ENCODE data around the gene ARHGEF17. TPM values are rescaled to one million over a fixed set of nuclear protein-coding genes. Genes with fewer than 3 reads are reported as not detected.

Gene ARHGEF17
- polyA plus RNA-seq, 2 of the 4 experiments (the other 2 are of a cell fraction) = 7.0 to 16.2 TPM

DNA sequence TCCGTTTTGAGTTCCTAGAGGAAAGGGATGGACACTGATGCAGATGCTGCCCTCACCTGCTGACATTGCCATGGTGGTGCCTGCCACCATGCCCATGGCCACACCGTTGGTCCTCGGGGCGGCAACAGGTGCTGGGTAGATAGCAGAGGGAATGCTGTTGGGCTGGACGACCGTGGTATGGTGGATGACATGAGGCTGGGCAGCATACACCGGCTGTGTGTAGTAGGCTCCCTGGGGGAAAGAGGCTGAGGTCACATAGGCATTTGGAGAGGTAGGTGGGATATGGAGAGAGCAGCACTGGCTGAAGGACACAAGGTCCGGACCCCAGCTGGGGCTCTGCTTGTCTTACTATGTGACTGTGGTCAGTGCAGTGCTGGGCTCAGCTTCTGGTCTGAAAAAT lies 101.4 kb downstream of the ARHGEF17 start (continued):
- no peak for TF ChIP-seq TFCP2L1 (CRISPR knock-in tag; IDR thresholded peaks at IDR 0.05)
- TF ChIP-seq GATA3 (IDR thresholded peaks at IDR 0.05; ENCODE audit: borderline replicate concordance) = no peak
- TF ChIP-seq, protein P1, sequence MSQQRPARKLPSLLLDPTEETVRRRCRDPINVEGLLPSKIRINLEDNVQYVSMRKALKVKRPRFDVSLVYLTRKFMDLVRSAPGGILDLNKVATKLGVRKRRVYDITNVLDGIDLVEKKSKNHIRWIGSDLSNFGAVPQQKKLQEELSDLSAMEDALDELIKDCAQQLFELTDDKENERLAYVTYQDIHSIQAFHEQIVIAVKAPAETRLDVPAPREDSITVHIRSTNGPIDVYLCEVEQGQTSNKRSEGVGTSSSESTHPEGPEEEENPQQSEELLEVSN (IDR thresholded peaks at IDR 0.05; ENCODE audit: borderline replicate concordance, low read depth) = no peak
- no peak for TF ChIP-seq MYC (IDR thresholded peaks at IDR 0.05; ENCODE audit: borderline replicate concordance, low read length)
- TF ChIP-seq, protein P2, sequence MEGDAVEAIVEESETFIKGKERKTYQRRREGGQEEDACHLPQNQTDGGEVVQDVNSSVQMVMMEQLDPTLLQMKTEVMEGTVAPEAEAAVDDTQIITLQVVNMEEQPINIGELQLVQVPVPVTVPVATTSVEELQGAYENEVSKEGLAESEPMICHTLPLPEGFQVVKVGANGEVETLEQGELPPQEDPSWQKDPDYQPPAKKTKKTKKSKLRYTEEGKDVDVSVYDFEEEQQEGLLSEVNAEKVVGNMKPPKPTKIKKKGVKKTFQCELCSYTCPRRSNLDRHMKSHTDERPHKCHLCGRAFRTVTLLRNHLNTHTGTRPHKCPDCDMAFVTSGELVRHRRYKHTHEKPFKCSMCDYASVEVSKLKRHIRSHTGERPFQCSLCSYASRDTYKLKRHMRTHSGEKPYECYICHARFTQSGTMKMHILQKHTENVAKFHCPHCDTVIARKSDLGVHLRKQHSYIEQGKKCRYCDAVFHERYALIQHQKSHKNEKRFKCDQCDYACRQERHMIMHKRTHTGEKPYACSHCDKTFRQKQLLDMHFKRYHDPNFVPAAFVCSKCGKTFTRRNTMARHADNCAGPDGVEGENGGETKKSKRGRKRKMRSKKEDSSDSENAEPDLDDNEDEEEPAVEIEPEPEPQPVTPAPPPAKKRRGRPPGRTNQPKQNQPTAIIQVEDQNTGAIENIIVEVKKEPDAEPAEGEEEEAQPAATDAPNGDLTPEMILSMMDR (IDR thresholded peaks at IDR 0.05) = no peak

DNA sequence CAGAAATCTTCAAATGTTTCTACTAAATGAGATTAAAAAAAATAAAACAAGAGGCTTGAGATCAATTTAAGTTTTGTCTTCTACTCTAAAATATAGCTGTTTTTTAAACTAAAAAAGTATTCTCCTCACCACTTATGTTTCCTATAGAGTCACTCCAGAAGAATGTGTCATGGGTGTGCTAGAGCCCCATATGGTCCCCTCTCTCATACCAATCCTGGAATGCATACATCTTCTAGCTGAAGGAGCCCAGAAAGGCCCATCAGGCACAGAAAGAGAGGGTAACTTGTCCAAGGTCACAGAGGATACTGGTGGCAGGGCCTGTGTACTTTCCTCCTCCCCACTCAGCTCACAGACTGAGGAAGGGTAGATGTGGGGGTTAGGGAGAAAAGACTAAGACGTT lies 102.6 kb downstream of the ARHGEF17 start:
- no peak for TF ChIP-seq BHLHE40 (IDR thresholded peaks at IDR 0.05; ENCODE audit: low read depth, low read length)
- TF ChIP-seq, protein P3, sequence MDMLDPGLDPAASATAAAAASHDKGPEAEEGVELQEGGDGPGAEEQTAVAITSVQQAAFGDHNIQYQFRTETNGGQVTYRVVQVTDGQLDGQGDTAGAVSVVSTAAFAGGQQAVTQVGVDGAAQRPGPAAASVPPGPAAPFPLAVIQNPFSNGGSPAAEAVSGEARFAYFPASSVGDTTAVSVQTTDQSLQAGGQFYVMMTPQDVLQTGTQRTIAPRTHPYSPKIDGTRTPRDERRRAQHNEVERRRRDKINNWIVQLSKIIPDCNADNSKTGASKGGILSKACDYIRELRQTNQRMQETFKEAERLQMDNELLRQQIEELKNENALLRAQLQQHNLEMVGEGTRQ (IDR thresholded peaks at IDR 0.05) = no peak
- TF ChIP-seq, protein P4, sequence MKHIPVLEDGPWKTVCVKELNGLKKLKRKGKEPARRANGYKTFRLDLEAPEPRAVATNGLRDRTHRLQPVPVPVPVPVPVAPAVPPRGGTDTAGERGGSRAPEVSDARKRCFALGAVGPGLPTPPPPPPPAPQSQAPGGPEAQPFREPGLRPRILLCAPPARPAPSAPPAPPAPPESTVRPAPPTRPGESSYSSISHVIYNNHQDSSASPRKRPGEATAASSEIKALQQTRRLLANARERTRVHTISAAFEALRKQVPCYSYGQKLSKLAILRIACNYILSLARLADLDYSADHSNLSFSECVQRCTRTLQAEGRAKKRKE (CRISPR knock-in tag; IDR thresholded peaks at IDR 0.05; ENCODE audit: low read depth) = no peak
- CTCF ChIA-PET = interaction anchor here (0.8 to 2.4 kb wide), 5 partner anchors 13 to 250 kb away, joined by 3 to 8 read pairs (median 4); no protein-coding TSS in a partner anchor
- Histone ChIP-seq H3K27ac (no peak overlapping the region), H3K4me2 (no peak overlapping the region), H3K4me1 (no peaks in the 10 kb centered on the region), H3K9me3 (no peaks in the 10 kb centered on the region), H3K4me3 (no peak overlapping the region)
- FAIRE-seq (no peak), DNase-seq (ENCODE audit: low read depth in 1 of 2, low spot score in 1 of 2) (no peak), ATAC-seq (no peak)
- POLR2A ChIA-PET = no interaction called here
- 64% methylated on average over 1 of the region's 1 CpG for WGBS (ENCODE audit: missing lambda C conversion rate)

DNA sequence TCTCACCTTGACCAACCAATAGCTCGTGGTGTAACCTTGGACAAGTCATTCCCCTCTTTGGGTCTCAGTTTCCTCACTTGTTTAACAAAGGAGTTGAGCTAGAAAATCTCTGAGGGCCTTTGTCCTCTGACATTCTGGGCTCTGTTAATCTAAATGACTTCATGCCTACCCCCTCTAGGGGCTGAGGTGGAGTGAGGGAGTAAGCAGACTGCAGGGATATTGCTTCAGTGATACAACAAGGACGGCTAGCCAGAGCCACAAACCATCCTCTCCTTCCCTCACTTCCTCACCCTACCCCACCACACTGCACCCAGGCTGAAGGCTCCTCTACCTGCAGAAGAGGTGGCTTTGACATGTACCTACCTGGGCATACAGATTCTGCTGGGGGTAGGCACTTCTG lies 103.0 kb downstream of the ARHGEF17 start:
- no peak for TF ChIP-seq ZC3H11A (IDR thresholded peaks at IDR 0.05)
- TF ChIP-seq, protein P4 (CRISPR knock-in tag; IDR thresholded peaks at IDR 0.05; ENCODE audit: low read depth) = no peak
- TF ChIP-seq HOXB5 (CRISPR knock-in tag; IDR thresholded peaks at IDR 0.05) = no peak
- TF ChIP-seq SMC3 (IDR thresholded peaks at IDR 0.05) = no peak
- TF ChIP-seq, protein P5, sequence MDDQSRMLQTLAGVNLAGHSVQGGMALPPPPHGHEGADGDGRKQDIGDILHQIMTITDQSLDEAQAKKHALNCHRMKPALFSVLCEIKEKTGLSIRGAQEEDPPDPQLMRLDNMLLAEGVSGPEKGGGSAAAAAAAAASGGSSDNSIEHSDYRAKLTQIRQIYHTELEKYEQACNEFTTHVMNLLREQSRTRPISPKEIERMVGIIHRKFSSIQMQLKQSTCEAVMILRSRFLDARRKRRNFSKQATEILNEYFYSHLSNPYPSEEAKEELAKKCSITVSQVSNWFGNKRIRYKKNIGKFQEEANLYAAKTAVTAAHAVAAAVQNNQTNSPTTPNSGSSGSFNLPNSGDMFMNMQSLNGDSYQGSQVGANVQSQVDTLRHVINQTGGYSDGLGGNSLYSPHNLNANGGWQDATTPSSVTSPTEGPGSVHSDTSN (IDR thresholded peaks at IDR 0.05) = no peak
- no peak for TF ChIP-seq HOXA7 (CRISPR knock-in tag; IDR thresholded peaks at IDR 0.05)
- no peak for TF ChIP-seq FOSL2 (IDR thresholded peaks at IDR 0.05)
- no peak for TF ChIP-seq FOSL2 (CRISPR knock-in tag; IDR thresholded peaks at IDR 0.05)
- TF ChIP-seq, protein P2 (IDR thresholded peaks at IDR 0.05) = no peak
- TF ChIP-seq TFCP2L1 (CRISPR knock-in tag; IDR thresholded peaks at IDR 0.05) = no peak
- no peak for TF ChIP-seq ZFP36 (IDR thresholded peaks at IDR 0.05; ENCODE audit: borderline replicate concordance, partially characterized antibody)
- no peak for TF ChIP-seq CBX2 (IDR thresholded peaks at IDR 0.05; ENCODE audit: borderline replicate concordance, low read depth)
- TF ChIP-seq, protein P6, sequence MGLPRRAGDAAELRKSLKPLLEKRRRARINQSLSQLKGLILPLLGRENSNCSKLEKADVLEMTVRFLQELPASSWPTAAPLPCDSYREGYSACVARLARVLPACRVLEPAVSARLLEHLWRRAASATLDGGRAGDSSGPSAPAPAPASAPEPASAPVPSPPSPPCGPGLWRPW (IDR thresholded peaks at IDR 0.05) = no peak
- TF ChIP-seq GATA3 (IDR thresholded peaks at IDR 0.05; ENCODE audit: borderline replicate concordance) = no peak
- TF ChIP-seq HDAC2 (IDR thresholded peaks at IDR 0.05) = no peak
- no peak for TF ChIP-seq CHD4 (IDR thresholded peaks at IDR 0.05; ENCODE audit: borderline replicate concordance)
- no peak for TF ChIP-seq EHMT2 (IDR thresholded peaks at IDR 0.05; ENCODE audit: low read depth)
- TF ChIP-seq, protein P3 (IDR thresholded peaks at IDR 0.05) = no peak
- TF ChIP-seq TP53 (CRISPR knock-in tag; IDR thresholded peaks at IDR 0.05) = no peak
- TF ChIP-seq RARB (CRISPR knock-in tag; IDR thresholded peaks at IDR 0.05) = no peak
- no peak for TF ChIP-seq MYC (IDR thresholded peaks at IDR 0.05; ENCODE audit: borderline replicate concordance, low read length)
- ATAC-seq = peak in 1 of 2 experiments; percentile 32; a peak in 2 of 6 replicates
- Histone ChIP-seq H3K4me3 (no peak overlapping the region), H3K4me1 (no peaks in the 10 kb centered on the region), H3K27ac (no peak overlapping the region), H3K9me3 (no peaks in the 10 kb centered on the region), H3K4me2 (no peak overlapping the region)
- WGBS (ENCODE audit: missing lambda C conversion rate) = 94% methylated on average over 2 of the region's 2 CpGs
- FAIRE-seq = no peak
- ChIA-PET CTCF (interaction anchor here (1.2 to 2.4 kb wide), 4 partner anchors 12 to 250 kb away, joined by 4 to 8 read pairs (median 5); no protein-coding TSS in a partner anchor), POLR2A (no interaction called here)
- no peak for DNase-seq (ENCODE audit: low read depth in 1 of 2, low spot score in 1 of 2)

Data from A549 (cell line).